Nephron progenitor cell (in vitro differentiated cells): ENCODE measurements around the gene DCAF16.
A peak's percentile ranks its signal among the peaks of the same experiment; 100 is the strongest.

Source experiments
- DNase-seq: peaks from one replicate; pipeline ENCODE4 v3.0.0; 2021
- H3K27ac Mint-ChIP-seq: 2 replicates; pipeline ENCODE4 v1.8.0; 2021; ENCODE audit warnings: mild to moderate bottlenecking, moderate library complexity, mixed read lengths
- H3K27me3 Mint-ChIP-seq: 2 replicates; pipeline ENCODE4 v1.8.0; 2021; ENCODE audit warnings: mild to moderate bottlenecking, low read depth, mixed read lengths; ENCODE audit not compliant: poor library complexity
- H3K36me3 Mint-ChIP-seq: 2 replicates; pipeline ENCODE4 v1.8.0; 2021; ENCODE audit warnings: low read depth, mixed read lengths
- H3K4me1 Mint-ChIP-seq: 2 replicates; pipeline ENCODE4 v1.8.0; 2021; ENCODE audit warnings: mixed read lengths
- H3K4me3 Mint-ChIP-seq: 2 replicates; pipeline ENCODE4 v1.8.0; 2021; ENCODE audit warnings: mild to moderate bottlenecking, moderate library complexity, mixed read lengths
- H3K9me3 Mint-ChIP-seq: 2 replicates; pipeline ENCODE4 v1.8.0; 2021; ENCODE audit warnings: mild to moderate bottlenecking, moderate library complexity, mixed read lengths
- CTCF ChIP-seq: fragments of 200-600 bp; sonication (generic); IDR thresholded peaks from 2 replicates; pipeline ENCODE4 v1.5.0; 2021; ENCODE audit warnings: antibody characterized with exemption

Gene DCAF16

GRCh38 chr4:17780501-17781299, 29.9 kb downstream of the DCAF16 start:
- H3K4me1 Mint-ChIP-seq = peaks cover 21% of the 10 kb centered on the region
- TF ChIP-seq CTCF = no peak
- H3K4me3 Mint-ChIP-seq = peak overlapping the region; percentile 82
- H3K9me3 Mint-ChIP-seq = peaks cover 9% of the 10 kb centered on the region
- H3K27me3 Mint-ChIP-seq = peaks cover 81% of the 10 kb centered on the region
- DNase-seq = no peak
- H3K27ac Mint-ChIP-seq = no peak overlapping the region
- H3K36me3 Mint-ChIP-seq = no peaks in the 10 kb centered on the region

GRCh38 chr4:17778431-17778830, 32.1 kb downstream of the DCAF16 start:
- no peak for DNase-seq
- H3K36me3 Mint-ChIP-seq = no peaks in the 10 kb centered on the region
- TF ChIP-seq CTCF = no peak
- peaks cover 9% of the 10 kb centered on the region for H3K9me3 Mint-ChIP-seq
- H3K4me1 Mint-ChIP-seq = peaks cover 21% of the 10 kb centered on the region
- peaks cover 76% of the 10 kb centered on the region for H3K27me3 Mint-ChIP-seq
- no peak overlapping the region for H3K27ac Mint-ChIP-seq
- H3K4me3 Mint-ChIP-seq = no peak overlapping the region

- Mint-ChIP-seq H3K4me1 (peaks cover 12% of the 10 kb centered on the region), H3K36me3 (no peaks in the 10 kb centered on the region), H3K27me3 (peaks cover 30% of the 10 kb centered on the region), H3K27ac (no peak overlapping the region), H3K4me3 (no peak overlapping the region), H3K9me3 (peaks cover 5% of the 10 kb centered on the region)
- no peak for TF ChIP-seq CTCF
- no peak for DNase-seq
Measured at GRCh38 chr4:17773135-17773698, 37.3 kb downstream of the DCAF16 start.

GRCh38 chr4:17771284-17771908, 39.2 kb downstream of the DCAF16 start:
- no peak for DNase-seq
- TF ChIP-seq CTCF = no peak
- Mint-ChIP-seq H3K9me3 (peaks cover 11% of the 10 kb centered on the region), H3K4me1 (peaks cover 12% of the 10 kb centered on the region), H3K27me3 (peaks cover 12% of the 10 kb centered on the region), H3K4me3 (no peak overlapping the region), H3K27ac (no peak overlapping the region), H3K36me3 (no peaks in the 10 kb centered on the region)

GRCh38 chr4:17770845-17771244, 39.7 kb downstream of the DCAF16 start:
- Mint-ChIP-seq H3K9me3 (peaks cover 16% of the 10 kb centered on the region), H3K4me1 (peaks cover 12% of the 10 kb centered on the region), H3K36me3 (no peaks in the 10 kb centered on the region), H3K27me3 (peaks cover 11% of the 10 kb centered on the region), H3K27ac (no peak overlapping the region), H3K4me3 (no peak overlapping the region)
- DNase-seq = no peak
- no peak for TF ChIP-seq CTCF
